Measurements from ENCODE around the gene PLEKHF1. TPM values are rescaled to one million over a fixed set of nuclear protein-coding genes. Genes with fewer than 3 reads are reported as not detected.
A peak's percentile ranks its signal among the peaks of the same experiment; 100 is the strongest.

The PLEKHF1 gene
- total and polyA plus RNA-seq, 2 of the 13 experiments (the other 11 are each of a cell fraction or from before 2014, with no cell fraction given) = 2.9 to 3.8 TPM

GRCh38 chr19:29714953-29715700 is 49.9 kb downstream of the PLEKHF1 start, which contains the start of gene C19orf12 (continued):
- no peak for TF ChIP-seq AKNA (CRISPR knock-in tag; IDR thresholded peaks at IDR 0.05; ENCODE audit: borderline replicate concordance)
- no peak for TF ChIP-seq DNMT3B (CRISPR knock-in tag; conservative IDR thresholded peaks at IDR 0.05)
- no peak for TF ChIP-seq ZNF260 (CRISPR knock-in tag; IDR thresholded peaks at IDR 0.05; ENCODE audit: borderline replicate concordance, low read depth)
- TF ChIP-seq MLXIP (CRISPR knock-in tag; IDR thresholded peaks at IDR 0.05; ENCODE audit: borderline replicate concordance) = no peak
- no peak for TF ChIP-seq PRDM10 (CRISPR knock-in tag; IDR thresholded peaks at IDR 0.05; ENCODE audit: low read depth)
- no peak for TF ChIP-seq NFE2L2 (IDR thresholded peaks at IDR 0.05; ENCODE audit: low read length)
- TF ChIP-seq JUN (CRISPR knock-in tag; IDR thresholded peaks at IDR 0.05) = no peak
- peak; percentile 93 for TF ChIP-seq RBFOX2 (IDR thresholded peaks at IDR 0.05; ENCODE audit: low read depth, low read length)
- no peak for TF ChIP-seq ZNF101 (CRISPR knock-in tag; IDR thresholded peaks at IDR 0.05; ENCODE audit: borderline replicate concordance, low read depth)
- TF ChIP-seq PHB2 (IDR thresholded peaks at IDR 0.05; ENCODE audit: partially characterized antibody) = no peak
- TF ChIP-seq ZFP62 (CRISPR knock-in tag; IDR thresholded peaks at IDR 0.05) = no peak
- TF ChIP-seq ZNF232 (CRISPR knock-in tag; IDR thresholded peaks at IDR 0.05; ENCODE audit: borderline replicate concordance) = no peak; the same call in 1 of the 2 replicates
- TF ChIP-seq PBX3 (CRISPR knock-in tag; IDR thresholded peaks at IDR 0.05; ENCODE audit: borderline replicate concordance) = 0 out of 2 replicates have a peak, but pooled peaks have one; percentile 57
- TF ChIP-seq RAD51 (IDR thresholded peaks at IDR 0.05; ENCODE audit: borderline replicate concordance) = no peak
